Stimulated activated CD8-positive, alpha-beta memory T cell treated with anti-CD3 and anti-CD28 coated beads, Interleukin-15, amount 100 ng/mL, for 24 hours (primary cell): ENCODE data around the gene SDHAF2.
A peak's percentile ranks its signal among the peaks of the same experiment; 100 is the strongest.
"Not testable (repeated sequence)": the region's sequence is repeated elsewhere in the genome, so short reads cannot be mapped to it uniquely, and the experiment has no call there.

Experiments
- DNase-seq: peaks from one replicate; pipeline ENCODE4 v3.0.0-alpha.2; 2020; ENCODE audit warnings: low read depth

SDHAF2 gene

DNA sequence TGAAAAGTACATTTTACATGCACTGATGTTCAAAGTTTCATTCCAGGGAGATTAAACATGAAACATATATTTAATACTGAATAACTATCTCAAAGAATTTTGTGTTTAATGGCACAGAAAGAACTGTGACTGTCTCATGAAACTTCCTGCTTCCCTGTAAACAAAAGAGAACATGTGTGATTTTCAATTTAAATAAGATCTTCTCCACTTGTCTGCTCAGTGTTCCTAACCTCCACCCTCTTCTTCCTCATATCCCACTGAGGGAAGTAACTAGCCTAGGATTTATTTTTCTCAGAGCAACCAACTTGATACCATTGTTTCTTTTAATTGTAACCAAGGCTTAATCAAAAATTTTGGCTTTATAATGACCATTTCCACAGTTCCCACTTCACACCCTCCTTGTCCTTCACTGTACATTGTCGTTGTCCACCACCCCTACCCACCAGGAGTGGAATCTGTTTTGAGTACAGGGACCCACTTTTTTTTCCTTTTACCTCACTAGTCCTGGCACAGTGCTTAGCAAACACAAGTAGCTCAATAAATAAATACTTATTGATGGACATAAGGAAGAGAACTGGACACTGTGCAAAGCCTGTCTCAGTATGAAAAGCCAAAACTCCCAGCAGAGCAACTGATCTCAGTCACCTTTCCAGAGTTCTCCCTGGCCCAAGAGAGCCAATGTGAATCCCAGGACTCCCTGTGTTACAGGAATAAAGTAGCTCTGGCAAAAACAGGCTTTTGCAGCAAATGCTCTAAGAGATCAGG lies 4.4 kb upstream of the SDHAF2 start:
- no peak for DNase-seq

GRCh38 chr11:61429346-61429690 lies 606 bp upstream of the SDHAF2 start:
- DNase-seq: peak; percentile 50

GRCh38 chr11:61430839-61431238 lies 915 bp downstream of the SDHAF2 start:
- DNase-seq: not testable (repeated sequence)

- DNase-seq: no peak
Measured at GRCh38 chr11:61437496-61437895, 7.6 kb downstream of the SDHAF2 start.

GRCh38 chr11:61439615-61440014 lies 9.7 kb downstream of the SDHAF2 start:
- DNase-seq: no peak

GRCh38 chr11:61442616-61443015 lies 12.7 kb downstream of the SDHAF2 start:
- no peak for DNase-seq

DNA sequence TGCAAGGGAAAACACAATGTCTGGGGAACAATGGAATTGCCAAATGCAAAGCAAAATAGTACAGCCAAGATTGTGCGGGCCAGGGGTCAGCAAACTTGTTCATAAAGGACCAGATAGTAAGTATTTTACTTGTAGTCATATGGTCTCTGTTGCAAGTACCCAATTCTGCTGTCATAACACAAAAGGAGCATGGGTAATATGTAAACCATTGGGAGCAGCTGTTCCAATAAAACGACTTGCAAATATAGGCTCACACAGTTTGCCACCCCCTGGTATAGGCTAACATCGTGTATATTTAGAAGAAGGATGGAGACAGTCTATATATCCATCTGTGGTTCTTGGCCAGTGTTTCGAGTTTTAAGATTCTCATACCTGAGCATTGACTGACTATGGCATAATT lies 15.6 kb downstream of the SDHAF2 start:
- no peak for DNase-seq

GRCh38 chr11:61446211-61446651 lies 16.3 kb downstream of the SDHAF2 start:
- DNase-seq: peak; percentile 47

DNA sequence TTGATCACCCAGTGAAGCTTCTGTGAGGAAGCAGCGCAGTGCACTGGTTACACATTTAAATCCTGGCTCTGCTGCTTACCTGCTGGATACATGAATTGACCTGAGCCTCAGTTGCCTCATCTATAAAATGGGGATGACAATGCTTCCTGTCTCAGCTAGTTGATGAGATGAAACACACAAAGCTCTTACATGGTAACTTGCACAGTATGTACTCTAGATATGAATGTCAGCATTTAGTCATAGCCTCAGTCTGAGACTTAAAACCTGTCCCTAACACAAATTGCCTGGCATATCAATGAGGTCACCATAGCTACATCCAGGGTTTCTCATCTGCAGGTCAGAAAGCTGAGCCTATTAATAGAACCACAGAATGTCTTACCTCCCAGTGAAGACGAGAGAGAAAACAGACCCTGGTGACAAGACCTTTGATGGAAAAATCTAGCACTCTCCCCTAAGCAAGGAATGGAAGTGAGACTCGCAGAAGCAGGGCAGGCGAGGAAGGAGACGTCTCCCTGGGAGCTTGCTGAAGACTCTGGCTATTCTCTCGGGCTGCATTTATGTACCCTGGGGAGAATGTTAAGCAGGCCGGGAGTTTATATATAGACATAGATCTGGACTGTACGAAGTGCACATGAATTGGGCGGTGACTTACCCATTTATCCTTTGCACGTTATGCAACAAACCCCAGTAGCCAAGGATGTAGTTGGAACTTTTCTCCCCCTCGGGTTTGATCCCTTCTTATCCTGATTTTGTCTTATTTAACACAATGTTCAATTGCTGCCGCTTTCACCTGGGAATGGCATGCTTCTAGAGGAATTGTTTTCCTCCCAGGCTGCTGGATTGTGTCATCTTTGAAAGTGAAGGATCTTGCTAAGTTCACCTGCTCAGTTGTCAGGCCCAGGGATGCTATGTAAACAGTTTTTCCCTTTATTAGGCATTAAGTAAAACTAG lies 18.0 kb downstream of the SDHAF2 start:
- no peak for DNase-seq

DNA sequence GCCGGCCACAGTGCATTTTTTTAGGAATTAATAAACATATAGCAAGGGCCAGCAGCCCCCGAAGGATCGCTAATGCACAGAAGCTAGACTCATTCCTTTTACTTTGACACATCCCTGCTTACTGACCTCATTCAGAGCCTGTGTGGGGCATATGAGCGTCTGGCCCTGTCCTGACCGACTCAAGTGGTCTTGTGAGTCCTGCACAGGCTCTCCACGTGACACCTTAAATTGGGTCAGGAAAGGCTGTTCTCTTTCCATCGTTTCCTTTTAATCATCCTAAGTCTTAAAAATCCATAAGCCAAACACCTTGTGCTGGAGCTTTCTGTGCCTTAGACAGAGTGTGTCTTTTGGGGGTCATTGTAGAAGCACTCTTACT lies 18.6 kb downstream of the SDHAF2 start:
- no peak for DNase-seq

DNA sequence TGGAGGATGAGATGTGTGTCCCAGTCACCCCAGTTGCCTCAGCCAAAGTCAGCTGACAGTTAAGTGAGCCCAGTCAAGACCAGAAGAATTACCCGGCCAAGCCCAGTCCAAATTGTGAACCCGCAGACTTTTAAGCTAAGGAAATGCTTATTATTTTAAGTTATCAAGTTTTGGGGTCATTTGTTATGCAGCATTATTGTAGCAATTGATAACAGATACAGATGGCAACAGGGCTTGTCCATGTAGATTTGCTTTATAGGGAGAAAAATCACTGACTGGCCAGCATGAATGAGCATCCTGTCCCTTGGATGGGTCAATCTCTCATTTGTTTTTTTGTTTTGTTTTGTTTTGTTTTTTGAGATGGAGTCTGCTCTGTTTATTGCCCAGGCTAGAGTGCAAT lies 22.9 kb downstream of the SDHAF2 start:
- DNase-seq: no peak

- DNase-seq: no peak
Measured at GRCh38 chr11:61453695-61454094, 23.8 kb downstream of the SDHAF2 start.

GRCh38 chr11:61454520-61454919 lies 24.6 kb downstream of the SDHAF2 start:
- DNase-seq: no peak

DNA sequence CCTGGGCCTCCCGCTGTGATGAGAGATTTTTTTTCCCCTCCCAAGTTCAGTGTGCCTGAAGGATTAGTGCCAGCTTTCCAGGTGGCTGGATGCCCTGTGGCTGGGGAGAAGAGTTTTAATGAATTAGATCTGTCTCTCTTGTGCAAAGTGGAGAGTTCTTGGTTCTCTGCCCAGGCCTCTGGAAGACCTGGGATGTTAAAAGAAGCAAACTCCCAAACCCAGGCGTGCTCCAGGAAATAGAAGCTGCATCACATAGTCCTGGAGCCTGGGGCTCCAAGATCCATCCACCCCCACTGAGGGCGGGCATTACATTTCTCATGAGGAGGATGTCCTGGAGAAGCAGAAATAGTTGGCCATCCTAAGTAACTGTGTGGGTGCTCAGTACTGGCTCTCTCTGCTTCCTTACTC lies 30.6 kb downstream of the SDHAF2 start:
- DNase-seq: no peak

GRCh38 chr11:61460986-61461385 lies 31.1 kb downstream of the SDHAF2 start:
- no peak for DNase-seq

DNA sequence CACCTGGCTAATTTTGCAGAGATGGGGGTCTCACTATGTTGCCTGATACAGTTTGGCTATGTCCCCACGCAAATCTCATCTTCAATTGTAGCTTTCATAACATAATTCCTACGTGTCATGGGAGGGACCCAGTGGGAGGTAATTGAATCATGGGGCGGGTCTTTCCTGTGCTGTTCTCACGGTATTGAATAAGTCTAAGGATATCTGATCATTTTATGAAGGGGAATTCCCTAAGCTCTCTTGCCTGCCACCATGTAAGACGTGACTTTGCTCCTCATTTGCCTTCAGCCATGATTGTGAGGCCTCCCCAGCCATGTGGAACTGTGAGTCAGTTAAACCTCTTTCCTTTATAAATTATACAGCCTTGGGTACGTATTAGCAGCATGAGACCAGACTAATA lies 37.7 kb downstream of the SDHAF2 start:
- DNase-seq: not testable (repeated sequence)

GRCh38 chr11:61468002-61468401 lies 38.1 kb downstream of the SDHAF2 start:
- DNase-seq: no peak

DNA sequence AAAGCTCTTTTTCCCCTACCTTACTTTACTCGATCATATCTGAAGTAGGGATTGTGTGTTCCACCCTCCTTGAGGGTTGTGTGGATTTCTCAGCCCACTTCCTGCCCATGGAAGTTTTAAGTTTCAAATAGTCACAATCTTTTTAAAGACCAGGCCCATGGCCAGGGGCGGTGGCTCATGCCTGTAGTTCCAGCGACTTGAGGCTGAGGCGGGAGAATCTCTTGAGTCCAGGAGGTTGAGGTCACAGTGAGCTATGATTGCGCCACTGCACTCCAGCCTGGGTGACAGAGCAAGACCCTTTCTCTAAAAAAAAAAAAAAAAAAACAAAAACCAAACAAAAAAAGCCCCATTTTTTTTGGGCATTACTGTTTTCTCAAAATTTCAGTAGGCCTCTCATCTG lies 42.4 kb downstream of the SDHAF2 start:
- no peak for DNase-seq

DNA sequence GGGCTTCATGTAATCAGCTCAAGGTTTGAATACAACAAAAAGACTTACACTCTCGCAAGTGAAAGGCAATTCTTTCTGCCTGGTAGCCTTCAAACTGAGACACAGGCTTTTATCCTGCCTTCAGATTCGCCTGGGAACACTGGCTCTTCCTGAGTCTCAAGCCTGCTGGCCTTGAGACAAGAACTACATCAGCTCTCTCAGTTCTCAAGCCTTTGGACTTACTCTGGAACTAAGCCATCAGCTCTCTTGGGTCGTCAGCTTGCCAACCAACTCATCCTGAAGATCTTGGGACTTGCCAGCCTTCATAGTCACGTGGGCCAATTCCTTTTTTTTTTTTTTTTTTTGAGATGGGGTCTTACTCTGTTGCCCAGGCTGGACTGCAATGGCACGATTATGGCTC lies 42.9 kb downstream of the SDHAF2 start:
- no peak for DNase-seq

- DNase-seq: no peak
Measured at GRCh38 chr11:61473370-61474012, 43.6 kb downstream of the SDHAF2 start.

DNA sequence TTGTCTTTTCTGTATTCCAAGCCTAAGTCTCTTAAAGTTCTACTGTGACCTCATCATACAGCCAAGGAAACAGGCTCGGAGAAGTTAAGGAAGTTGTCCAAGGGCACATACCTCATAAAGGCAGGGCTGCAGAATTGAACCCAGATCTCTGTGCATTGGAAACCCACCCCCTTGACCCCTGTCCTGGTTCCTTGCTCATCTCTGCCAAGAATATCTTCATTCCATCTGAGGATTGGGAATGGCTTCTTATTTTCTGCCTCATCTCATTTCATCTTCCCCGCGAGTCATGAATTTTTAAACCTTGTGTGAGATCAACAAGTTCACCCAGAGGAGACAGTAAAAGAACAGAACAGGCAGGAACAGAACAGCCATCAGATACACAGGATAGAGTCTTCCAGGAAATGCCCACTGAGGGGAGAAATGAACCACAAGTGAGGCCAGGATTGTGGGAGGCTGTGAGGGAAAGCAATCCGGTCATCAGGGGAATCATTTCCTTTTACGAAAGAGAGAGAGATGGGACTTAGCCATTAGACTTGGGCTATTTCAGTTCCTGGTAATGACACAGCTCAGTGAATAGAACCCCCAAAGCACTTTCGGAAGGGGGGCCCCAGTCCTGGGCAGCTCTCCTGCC lies 44.2 kb downstream of the SDHAF2 start:
- no peak for DNase-seq

DNA sequence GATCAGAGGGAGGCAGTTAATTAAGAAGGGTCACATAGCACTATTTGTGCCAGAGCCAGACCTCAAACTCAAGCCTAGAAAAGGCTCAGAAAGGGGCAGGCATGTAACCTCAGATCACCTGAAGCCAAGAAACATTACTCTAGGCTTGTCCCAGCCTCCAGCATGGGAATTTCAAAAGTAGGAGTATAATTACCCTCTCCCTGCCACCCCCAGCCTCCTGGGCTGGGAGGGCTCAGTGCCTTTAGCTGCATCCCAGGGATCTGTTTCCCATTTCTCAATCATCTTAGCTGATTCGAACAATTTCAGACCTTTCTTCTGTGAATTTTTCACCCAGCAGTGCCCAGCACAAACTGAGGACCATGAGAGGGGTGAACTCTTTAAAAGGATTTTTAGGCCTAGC lies 45.5 kb downstream of the SDHAF2 start:
- DNase-seq: no peak
